Hindlimb muscle (tissue), 1 donor: ENCODE measurements around the gene IVL. TPM values are rescaled to one million over a fixed set of nuclear protein-coding genes. Genes with fewer than 3 reads are reported as not detected.

Experiments
- DNase-seq: peaks from one replicate; pipeline ENCODE4 v3.0.0-alpha.2; 2013
- polyA plus RNA-seq: library from polyadenylated mRNA; unstranded; fragments of 120-200 nt; gene quantifications from one replicate; pipeline ENCODE4 v1.2.1, GENCODE V29; 2013; ENCODE audit not compliant: insufficient read length

IVL gene
- polyA plus RNA-seq, 1 donor: 0.36 TPM

- DNase-seq: no peak
Observed at GRCh38 chr1:152888126-152888525, 20.2 kb upstream of the IVL start.

GRCh38 chr1:152899027-152899426, 9.3 kb upstream of the IVL start:
- DNase-seq: no peak

GRCh38 chr1:152899883-152900282, 8.5 kb upstream of the IVL start:
- DNase-seq: no peak

GRCh38 chr1:152901631-152902030, 6.7 kb upstream of the IVL start:
- no peak for DNase-seq

GRCh38 chr1:152902636-152903035, 5.7 kb upstream of the IVL start:
- no peak for DNase-seq

- no peak for DNase-seq
Observed at GRCh38 chr1:152904688-152905440, 3.5 kb upstream of the IVL start.

- no peak for DNase-seq
Observed at GRCh38 chr1:152906023-152906565, 2.3 kb upstream of the IVL start.

GRCh38 chr1:152909206-152909605, 860 bp downstream of the IVL start:
- DNase-seq: no peak

- DNase-seq: no peak
Observed at GRCh38 chr1:152912471-152912870, 4.1 kb downstream of the IVL start.

- DNase-seq: no peak
Observed at GRCh38 chr1:152912900-152913299, 4.6 kb downstream of the IVL start.

GRCh38 chr1:152917794-152918193, 9.4 kb downstream of the IVL start:
- no peak for DNase-seq

- no peak for DNase-seq
Observed at GRCh38 chr1:152919071-152919470, 10.7 kb downstream of the IVL start.

- no peak for DNase-seq
Observed at GRCh38 chr1:152924191-152924590, 15.8 kb downstream of the IVL start.

GRCh38 chr1:152926091-152926490, 17.7 kb downstream of the IVL start:
- no peak for DNase-seq

- no peak for DNase-seq
Observed at GRCh38 chr1:152928671-152929070, 20.3 kb downstream of the IVL start.

GRCh38 chr1:152932170-152932811, 23.9 kb downstream of the IVL start:
- DNase-seq: no peak

- no peak for DNase-seq
Observed at GRCh38 chr1:152933196-152933595, 24.9 kb downstream of the IVL start.

- DNase-seq: no peak
Observed at GRCh38 chr1:152940614-152941013, 32.3 kb downstream of the IVL start.

- DNase-seq: no peak
Observed at GRCh38 chr1:152941037-152941711, 32.8 kb downstream of the IVL start.

- DNase-seq: no peak
Observed at GRCh38 chr1:152942161-152942560, 33.8 kb downstream of the IVL start.

- no peak for DNase-seq
Observed at GRCh38 chr1:152946248-152946647, 37.9 kb downstream of the IVL start.

GRCh38 chr1:152946651-152947256, 38.4 kb downstream of the IVL start, which contains the start of gene SPRR5:
Gene SPRR5, plus strand, starts transcription at chr1:152947206. Its CDS starts 1,349 bp downstream, at chr1:152948555.
- no peak for DNase-seq

GRCh38 chr1:152951711-152952110, 43.4 kb downstream of the IVL start:
- no peak for DNase-seq
